NCI-H1417 (cell line): ENCODE results near the gene PHKG2.
A peak's percentile ranks its signal among the peaks of the same experiment; 100 is the strongest.

Experiments
- DNase-seq, 3 experiments: peaks; one replicate each; lab custom pipeline; 2025; lab: John Stamatoyannopoulos, UW

PHKG2 gene

DNA sequence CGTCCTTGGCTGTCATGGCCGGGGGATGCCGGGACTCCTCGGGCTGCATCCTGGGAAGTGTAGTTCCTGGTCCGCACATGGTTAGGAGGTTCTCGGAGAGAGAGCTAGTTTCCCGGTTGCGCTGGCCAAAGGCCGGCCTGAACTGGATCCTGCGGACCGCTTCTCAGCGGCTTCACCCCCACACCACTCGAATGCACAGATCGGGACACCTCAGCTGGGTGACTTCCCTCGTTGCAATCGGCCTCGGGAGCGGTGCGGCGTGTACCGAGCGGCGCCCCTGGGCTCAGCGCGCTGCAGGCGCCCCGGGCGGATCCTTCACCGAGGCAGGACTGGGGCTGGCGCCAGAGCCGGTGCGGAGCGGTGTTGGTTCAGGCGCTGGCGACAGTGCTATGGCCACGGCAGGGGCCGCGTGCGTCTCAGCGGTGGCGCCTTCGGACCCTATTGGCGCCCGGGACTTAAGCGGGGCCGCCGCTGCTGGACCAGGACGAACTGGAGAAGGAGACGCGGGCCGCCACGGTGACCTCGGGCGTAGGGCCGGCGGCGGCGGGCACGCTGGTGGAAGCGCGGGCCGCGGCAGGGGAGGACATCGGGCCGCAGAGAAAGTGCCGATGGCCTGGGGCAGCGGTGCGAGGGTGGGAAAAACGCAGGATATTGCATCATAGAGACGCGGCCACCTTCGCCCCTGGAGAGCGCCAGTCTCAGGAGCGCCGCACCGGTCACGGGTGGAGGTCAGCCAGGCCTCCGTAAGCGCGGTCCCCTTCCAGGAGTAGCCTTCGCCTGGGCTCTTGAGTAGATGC is 27.4 kb downstream of the PHKG2 start:
- peak; percentile 45 to 86 (median 85) for DNase-seq

DNA sequence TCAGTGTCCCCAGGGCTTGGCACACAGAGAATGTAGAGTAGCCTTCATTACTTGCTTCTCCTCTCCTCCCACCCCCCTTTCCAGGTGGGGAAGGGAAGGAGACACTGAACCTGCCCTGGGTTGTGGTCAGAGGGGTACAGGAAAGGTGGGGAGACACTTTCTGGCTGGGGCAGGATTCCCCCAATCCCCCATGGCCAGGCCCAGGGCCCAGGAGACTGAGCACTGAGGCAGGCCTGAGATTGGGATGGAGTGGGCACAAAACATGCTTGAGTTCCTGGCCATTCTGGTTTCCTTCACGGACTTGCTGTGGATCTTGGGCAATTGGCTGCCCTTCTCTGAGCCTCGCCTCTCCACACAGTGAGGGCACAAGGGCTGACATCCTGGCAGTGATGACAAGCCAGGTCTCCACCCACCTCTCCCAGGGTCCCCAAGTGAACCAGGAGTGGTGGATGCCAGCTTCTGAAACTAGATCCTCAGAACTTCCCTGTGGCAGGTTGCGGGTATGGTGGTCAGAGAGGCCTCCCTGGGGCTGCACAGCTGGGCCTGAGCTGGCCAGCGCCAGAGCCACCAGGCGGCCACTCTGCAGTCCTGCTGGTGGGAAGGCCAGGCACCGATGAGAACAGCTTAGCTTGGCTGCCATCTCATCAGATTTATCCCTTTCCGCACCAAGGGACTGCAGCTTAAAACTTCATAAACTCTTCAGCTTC is 29.5 kb downstream of the PHKG2 start:
- DNase-seq = no peak

DNA sequence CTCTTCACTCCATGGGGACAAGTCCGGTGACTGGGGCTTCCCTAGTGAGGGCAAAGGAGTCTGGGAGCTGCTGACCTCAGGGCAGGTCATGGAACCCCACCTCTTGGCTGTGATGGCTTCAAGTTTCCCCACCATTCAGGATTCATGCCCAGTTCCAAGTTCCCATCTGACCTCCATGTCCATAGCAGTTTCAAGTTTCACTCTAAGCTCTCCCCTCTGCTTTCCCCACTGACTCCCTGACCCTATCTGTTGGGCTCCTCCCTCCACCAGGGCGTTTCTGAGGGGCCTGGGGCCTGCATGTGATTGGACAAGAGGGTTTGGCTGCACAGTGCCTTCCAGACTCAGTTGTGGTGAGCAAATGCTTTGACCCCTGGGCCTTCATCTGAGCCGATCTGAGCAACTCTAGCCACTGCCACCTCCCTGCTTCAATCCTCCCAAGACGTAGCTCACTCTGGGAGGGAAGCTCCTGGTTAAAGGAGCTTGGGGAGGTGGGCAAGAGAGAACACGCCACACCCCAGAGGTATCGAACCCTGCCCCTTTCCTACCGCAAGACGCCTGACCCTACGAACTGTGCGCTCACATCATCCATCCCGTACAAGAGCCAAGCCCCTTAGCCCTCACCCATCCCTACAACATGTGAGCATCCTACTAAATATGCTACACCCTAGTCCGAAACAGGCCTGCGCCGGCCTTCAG is 30.5 kb downstream of the PHKG2 start:
- DNase-seq = no peak

DNA sequence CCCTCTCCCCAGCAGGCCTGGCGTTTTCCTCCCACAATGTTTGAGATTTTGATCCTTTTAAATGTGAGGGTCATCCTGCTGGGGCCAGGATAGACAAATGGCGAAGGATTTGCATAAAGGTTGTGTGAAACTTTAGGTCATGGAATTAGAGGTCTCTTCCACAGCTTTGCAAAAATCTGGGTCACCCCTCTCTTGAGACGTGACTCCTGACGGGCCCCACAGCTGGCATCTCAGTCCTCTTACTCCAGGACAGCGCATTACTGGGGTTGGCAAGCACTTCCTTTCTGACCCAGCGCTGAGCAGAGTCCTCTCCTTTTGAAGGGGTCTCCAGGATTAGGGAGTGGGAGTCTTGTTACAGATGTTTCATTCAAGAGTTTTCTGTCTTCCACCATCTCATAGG is 31.4 kb downstream of the PHKG2 start:
- no peak for DNase-seq

DNA sequence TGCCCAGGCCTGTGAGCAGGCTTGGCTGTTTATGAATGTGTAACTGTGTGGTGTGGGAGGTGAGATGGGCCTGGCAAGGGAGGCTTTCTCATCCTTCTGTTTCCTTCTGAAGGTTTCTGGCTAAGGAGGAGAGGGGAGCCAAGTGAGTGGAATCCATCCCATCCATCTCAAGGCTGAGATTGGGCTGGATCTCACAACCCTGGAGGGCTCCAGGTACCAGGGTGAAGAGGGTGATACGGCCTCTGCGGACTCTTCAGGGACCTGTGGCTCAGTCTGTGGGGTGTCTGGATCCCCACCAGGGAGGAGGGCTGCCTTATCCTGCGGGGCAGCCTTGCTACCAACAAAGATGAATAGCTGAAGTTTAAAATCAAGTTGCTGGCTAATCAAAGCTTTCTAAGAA is 31.8 kb downstream of the PHKG2 start:
- no peak for DNase-seq

DNA sequence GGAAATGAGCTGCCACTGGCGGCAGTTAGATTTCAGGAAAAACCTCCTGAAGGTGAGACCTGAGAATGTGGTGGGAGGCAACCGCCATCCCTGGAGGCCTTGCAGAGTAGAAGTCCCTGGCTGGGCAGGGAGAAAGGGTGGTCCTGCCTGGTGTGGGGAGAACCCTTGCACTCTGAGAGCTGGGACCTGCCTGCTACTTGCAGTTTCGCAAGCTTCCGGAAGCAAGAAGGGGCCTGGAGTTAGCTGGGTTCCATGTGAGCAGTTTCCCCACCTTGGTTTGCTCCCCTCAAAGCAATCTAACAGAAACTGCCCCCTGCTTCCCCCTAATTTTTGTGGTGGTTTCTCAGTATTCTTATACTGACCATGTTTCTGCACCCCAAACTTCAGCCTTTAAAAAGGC is 32.3 kb downstream of the PHKG2 start:
- no peak for DNase-seq

DNA sequence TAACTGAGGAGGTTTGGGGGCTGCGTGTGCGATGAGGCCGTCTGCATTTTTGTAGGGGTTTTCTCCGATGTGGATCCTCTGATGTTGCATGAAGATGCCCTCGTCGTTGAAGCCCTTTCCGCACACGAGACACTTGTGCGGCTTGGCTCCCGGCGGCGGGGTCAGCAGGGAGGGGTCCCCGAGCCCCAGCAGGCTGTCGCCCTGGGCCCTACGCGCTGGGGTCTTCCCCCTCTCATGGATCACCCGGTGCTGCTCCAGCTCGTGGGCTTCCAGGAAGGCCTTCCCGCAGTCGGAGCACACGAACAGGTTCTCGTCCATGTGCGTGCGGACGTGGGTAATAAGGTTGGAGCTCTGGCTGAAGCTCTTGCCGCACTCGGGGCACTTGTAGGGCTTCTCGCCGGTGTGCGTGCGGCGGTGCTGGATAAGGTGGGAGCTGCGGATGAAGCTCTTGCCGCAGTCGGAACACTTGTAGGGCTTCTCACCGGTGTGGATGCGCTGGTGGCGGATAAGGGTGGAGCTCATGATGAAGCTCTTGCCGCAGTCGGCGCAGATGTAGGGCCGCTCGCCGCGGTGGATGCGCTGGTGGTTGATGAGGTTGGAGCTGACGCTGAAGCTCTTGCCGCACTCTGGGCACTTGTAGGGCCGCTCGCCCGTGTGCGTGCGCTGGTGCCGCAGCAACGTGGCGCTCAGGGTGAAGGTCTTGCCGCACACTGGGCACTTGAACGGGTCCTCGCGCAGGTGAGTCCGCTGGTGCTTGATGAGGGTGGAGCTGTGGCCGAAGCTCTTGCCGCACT is 34.5 kb downstream of the PHKG2 start:
- no peak for DNase-seq

DNA sequence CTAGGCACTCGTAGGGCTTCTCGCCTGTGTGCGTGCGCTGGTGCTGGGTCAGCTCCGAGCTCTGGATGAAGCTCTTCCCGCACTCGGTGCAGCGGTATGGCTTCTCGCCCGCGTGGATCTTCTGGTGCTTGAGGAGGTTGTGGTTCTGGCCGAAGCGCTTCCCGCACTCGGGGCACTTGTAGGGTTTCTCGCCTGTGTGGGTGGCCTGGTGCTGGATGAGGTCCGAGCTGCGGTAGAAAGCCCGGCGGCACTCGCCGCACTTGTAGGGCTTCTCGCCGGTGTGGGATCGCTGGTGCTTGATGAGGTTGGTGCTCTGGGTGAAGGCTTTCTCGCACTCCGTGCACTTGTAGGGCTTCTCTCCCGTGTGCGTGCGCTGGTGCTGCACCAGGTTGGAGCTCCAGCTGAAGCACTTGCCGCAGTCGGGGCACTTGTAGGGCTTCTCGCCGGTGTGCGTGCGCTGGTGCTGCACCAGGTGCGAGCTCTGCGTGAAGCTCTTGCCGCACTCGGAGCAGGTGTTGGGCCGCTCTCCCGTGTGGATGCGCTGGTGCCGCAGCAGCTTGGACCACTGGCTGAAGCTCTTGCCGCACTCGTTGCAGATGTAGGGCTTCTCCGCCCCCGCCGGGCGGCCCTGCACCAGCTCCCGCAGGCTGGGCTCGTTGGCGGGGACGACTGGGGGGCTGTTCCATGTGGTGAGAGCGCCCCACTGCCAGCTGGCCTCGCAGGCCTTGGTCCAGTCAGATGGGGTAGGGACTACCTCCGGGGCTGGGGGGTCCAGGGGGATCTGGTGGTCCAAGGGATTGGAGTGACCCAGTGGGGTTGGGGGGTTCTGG is 35.3 kb downstream of the PHKG2 start:
- no peak for DNase-seq

DNA sequence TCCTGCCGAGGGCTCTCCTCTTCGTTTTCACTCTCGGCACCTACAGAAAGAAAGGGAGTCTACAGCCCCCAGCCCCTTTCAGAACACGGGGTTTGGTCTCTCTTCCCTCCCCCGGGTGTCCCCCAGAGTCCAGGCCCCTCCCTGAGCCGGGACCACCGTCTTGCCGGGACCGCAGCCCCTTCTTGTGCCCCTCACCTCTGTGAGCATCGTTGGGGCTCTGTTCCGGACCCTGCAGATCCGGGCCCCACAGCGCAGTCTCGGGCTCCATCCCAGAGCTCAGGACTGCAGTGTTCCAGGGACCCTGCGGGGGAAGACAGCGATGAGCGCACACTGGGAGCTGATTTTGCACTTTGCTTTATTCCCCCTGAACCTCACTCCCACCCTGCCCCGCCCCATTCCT is 36.0 kb downstream of the PHKG2 start:
- DNase-seq = no peak

DNA sequence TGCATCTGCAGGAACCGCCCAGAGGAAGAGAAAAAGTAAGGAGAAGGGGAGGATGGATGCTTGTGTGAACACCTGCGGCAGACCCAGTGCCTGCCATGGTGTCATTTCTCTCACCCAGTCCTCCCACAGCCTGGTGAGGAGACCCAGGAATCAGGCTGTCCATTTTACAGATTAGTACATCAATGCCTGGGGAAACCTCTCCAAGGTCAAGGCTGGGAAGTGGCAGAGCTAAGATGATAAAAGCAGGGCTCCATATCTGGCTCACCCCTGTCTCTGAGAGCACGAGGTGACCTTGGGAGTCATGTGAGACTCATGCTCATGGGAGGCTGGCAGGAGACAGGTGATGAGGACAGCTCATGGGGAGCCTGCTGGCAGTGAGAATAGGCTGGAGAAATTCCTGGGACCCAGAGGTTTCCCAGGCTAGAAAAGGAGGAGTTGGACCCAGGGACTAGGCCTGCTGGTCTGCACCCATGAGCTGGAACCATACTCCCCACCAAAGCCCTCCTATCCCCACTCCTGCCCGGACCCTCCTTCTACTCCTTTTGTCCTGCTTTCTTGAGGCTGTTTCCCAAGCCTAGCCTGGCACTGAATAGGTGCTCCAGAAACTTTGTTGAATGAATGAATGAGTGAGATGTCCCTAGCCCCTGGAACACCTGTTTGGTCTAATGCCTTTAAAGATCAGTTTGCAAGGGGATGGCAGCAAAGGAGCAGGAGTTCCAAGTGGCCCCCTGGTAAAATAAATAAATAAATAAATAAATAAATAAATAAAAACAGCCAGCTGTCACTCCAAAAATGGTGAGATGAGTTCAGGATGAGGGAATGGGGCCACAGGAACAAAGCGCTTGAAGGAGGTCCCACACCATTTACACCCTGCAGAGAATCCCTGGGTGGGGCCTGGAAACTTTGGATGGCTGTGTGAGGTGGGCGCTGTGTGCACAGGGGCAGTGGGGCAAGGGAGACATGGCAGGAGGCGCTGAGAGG is 37.2 kb downstream of the PHKG2 start:
- DNase-seq = no peak

DNA sequence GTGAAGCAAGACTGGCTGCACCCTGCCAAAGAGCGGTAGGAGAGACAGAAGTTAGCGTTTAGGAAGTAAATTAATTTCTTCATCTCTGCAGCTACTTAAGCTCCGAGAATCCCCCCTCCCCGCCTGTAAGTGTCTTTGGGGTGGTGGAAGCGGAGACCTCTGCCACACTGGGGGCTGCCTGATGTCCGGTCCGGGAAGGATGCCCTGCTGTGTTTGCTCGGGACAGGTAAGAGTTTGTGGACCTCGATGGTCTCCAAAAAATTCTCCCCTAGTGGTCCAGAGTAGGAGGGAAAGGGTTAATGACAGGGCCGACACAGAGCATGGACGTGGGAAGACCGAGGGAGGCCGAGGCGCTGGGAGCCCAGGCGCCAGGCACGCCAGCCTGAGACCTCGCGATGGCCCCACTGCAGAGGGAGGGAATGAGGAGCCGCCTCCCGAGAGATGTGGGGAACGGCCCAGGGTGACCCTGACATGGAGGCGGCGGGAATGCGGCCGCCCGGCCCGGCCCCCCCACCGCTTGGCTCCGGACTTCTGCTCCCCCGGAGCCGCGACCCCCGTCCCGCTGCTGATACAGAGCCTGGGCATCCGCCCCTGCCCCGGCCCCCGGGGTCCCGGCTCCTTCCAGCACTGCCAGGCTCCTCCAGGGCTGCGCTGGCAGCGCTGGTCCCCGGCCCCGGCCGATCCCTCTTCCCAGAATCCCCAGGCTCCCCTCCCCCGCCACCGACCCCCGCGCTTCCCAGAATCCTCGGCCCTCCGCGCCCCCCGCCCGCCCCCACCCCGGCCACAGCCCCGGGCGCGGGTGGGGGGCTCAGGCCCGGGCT is 38.1 kb downstream of the PHKG2 start:
- peak in 2 of 3 experiments; percentile 60 to 65 for DNase-seq

DNA sequence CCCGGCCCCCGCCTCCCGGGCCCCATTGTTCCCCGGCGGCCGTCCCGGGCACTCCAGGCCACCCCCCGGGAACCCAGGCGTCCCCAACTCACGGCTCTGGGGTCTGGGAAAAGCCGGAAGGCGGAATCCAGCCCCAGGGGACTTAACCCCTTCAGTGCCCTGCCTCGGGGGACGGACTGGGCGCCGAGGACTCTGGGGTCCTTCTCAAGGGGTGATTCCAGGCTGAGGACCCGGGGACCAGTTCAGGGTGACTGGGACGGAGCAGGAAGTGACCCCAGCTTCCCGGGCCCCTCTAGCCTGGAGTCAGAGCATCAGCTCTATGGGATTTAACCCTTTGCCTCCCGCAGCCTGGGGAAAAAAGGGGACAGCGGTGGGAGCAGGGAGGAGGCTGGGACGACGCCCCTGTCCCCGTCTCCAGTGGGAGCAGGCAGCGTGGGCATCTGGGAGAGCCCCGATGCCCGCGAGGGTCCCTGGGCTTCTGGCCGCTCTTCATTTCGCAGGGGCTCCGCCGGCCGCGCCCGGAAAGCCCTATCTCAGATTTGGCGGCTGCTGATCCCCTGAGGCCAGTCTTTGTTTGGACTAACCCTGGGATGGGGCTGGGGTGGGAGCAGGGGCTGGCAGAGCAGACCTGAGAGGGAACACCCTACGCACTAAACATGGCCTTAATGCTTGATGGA is 38.8 kb downstream of the PHKG2 start, which contains the start of gene ZNF629:
ZNF629 (minus strand) TSS at position 270 of the 677 bp plus-strand sequence. CDS start 2,723 bp downstream, outside the sequence.
- DNase-seq = peak; percentile 59 to 76 (median 71)

DNA sequence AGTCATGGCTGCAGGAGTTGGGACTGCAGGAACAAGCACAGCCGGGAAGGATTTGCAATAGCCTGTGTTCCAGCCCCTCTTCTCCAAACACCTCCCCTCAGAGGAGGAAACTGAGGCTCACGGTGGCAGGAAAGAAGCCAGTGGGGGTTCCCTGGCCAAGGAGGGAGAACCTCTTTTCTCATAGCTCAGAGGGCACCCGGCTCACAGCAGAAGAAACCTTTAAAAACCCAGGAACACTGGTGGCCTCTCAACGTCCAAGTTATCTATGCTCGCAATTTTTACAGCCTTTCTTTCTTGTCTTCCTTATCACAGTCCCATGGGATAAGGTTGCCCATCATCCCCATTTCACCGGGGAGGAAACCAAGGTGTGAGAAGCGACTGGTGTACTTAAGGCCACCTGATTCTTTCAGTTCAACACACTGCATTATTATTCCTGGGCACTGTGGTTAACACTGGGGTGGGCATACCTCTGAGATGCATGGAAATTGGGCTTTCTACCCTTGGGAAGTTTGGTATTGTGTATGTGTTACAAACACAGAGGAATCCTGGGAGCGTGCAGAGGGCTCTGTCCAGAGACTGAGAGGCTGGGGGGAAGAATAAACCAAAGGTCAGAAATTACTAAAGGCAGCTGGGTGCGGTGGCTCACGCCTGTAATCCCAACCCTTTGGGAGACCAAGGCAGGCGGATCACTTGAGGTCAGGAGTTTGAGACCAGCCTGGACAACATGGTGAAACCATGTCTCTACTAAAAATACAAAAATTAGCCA is 39.6 kb downstream of the PHKG2 start:
- no peak for DNase-seq

DNA sequence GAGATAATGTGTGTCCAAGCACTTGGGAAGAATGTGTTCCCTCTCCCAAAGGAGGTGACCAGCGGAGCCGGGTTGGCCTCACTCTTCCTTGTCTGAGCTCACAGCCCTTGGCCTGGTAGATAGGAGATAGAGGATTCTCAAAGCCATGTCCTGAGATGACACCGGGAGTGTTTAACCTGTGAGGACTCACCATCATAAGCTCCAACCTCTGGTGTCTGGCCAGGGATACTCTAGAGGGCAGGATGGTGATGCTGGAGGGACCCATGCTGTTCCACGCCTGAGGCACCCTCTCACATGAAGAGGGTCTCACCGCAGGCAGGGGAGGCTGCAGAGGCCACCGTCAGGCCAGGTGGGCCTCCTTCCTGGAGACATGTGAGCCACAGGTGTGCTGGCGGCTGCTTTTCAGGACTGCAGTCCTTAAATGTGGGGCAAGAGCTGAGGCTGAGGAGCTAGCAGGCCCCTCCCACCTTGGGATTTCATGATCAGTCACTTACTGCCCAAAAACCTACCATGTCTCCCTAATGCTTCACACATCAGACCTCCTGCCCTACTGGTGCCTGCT is 45.4 kb downstream of the PHKG2 start:
- no peak for DNase-seq

DNA sequence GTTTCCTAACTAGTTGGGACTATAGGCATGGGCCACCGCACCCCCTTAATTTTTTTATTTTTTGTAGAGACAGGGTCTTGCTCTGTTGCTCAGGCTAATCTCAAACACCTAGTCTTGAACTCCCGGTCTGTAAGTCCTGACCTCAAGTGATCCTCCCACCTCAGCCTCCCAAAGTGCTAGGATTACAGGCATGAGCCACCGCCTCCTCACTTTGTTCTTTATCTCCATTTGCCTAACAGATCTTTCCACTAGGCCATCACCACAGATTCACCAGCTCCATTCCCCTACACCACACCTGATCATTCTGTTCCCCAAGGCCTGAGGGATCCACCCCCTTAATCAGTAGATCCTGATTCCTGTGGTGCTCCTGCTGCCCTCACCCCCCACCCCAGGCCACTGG is 46.4 kb downstream of the PHKG2 start:
- no peak for DNase-seq

DNA sequence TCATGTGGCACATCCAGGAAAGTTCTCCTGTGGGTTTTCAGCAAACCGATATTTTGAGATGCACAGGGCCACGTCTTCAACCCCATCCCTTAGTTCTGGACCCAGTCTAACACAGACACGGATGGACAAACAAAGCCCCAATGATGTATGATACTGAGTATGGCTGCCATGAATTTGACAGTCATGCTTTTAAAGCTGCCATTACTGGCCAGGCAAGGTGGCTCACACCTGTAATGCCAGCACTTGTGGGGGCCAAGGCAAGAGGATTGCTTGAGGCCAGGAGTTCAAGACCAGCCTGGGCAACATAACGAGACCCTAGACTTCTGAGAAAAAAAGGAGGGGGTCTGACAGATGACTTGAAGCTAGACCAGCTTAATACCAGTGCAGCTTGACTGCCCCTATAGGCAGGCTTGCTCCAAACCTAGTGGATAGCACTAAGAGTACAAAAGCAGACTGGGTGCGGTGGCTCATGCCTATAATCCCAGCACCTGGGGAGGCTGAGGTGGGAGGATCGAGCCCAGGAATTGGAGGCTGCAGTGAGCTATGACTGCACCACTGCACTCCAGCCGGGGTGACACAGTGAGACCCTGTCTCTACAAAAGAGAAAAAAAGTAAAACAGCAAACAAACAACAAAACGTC is 49.6 kb downstream of the PHKG2 start:
- DNase-seq = no peak
